Right atrium auricular region (tissue), 2 donors: ENCODE measurements around the gene BSN. TPM values are rescaled to one million over a fixed set of nuclear protein-coding genes. Genes with fewer than 3 reads are reported as not detected.

ENCODE experiments used
- DNase-seq: peaks from one replicate; pipeline ENCODE4 v3.0.0-alpha.2; 2019; ENCODE audit warnings: low spot score
- H3K27ac ChIP-seq, 2 donors: fragments of 200-600 bp; sonication (generic); 1 replicate in 1 of 2; 2 replicates in 1 of 2; pipeline ENCODE4 v1.5.1; 2016 to 2019
- H3K27me3 ChIP-seq, 2 donors: fragments of 200-600 bp; sonication (generic); one replicate each; pipeline versions ENCODE4 v1.5.1 to v1.6.0; 2017 to 2019
- H3K36me3 ChIP-seq: fragments of 200-600 bp; sonication (generic); one replicate; pipeline ENCODE4 v1.5.1; 2016
- H3K4me1 ChIP-seq, 2 donors: fragments of 200-600 bp; sonication (generic); one replicate each; pipeline versions ENCODE4 v1.5.1 to v1.6.0; 2017 to 2019
- H3K4me3 ChIP-seq, 2 donors: fragments of 200-600 bp; sonication (generic); 1 replicate in 1 of 2; 2 replicates in 1 of 2; pipeline ENCODE4 v1.5.1; 2017 to 2019; ENCODE audit warnings: mild to moderate bottlenecking in 1 of 2, moderate library complexity in 1 of 2
- H3K9me3 ChIP-seq, 2 donors: fragments of 200-600 bp; sonication (generic); one replicate each; pipeline ENCODE4 v1.5.1; 2019
- CTCF ChIP-seq, 2 donors: fragments of 200-600 bp; sonication (generic); IDR thresholded peaks; one replicate each; pipeline ENCODE4 v1.5.1; 2019; ENCODE audit warnings: antibody characterized with exemption in 2 of 2
- total RNA-seq, 2 donors: library from RNA; depleted of rRNA; stranded (reverse); fragments of >200 nt; gene quantifications; one replicate each; pipeline ENCODE4 v1.1.0, GENCODE V29; 2016

Gene BSN
- total RNA-seq, 2 donors from 2014 or later, result 0.41 to 0.63 TPM

- no peak for DNase-seq
- no peaks in the 10 kb centered on the region for H3K27me3 ChIP-seq
- no peaks in the 10 kb centered on the region for H3K36me3 ChIP-seq
- no peak for TF ChIP-seq CTCF (IDR thresholded peaks at IDR 0.05)
- no peaks in the 10 kb centered on the region for H3K4me1 ChIP-seq
- H3K9me3 ChIP-seq, result no peaks in the 10 kb centered on the region
- no peak overlapping the region for H3K4me3 ChIP-seq
- no peak overlapping the region for H3K27ac ChIP-seq
Observed at GRCh38 chr3:49641921-49642707, 87.8 kb downstream of the BSN start.

- Histone ChIP-seq H3K27ac (no peak overlapping the region), H3K27me3 (no peaks in the 10 kb centered on the region), H3K4me3 (no peak overlapping the region), H3K4me1 (peaks cover 0 to 6% of the 10 kb centered on the region in 2 donors), H3K36me3 (no peaks in the 10 kb centered on the region), H3K9me3 (no peaks in the 10 kb centered on the region)
- no peak for TF ChIP-seq CTCF (IDR thresholded peaks at IDR 0.05)
- DNase-seq, result no peak
Observed at GRCh38 chr3:49642708-49643145, 88.5 kb downstream of the BSN start.

GRCh38 chr3:49644684-49645083 is 90.4 kb downstream of the BSN start:
- no peak overlapping the region for H3K4me3 ChIP-seq
- no peaks in the 10 kb centered on the region for H3K36me3 ChIP-seq
- H3K27ac ChIP-seq, result no peak overlapping the region
- H3K4me1 ChIP-seq, result peaks cover 0 to 14% of the 10 kb centered on the region in 2 donors
- no peaks in the 10 kb centered on the region for H3K9me3 ChIP-seq
- H3K27me3 ChIP-seq, result no peaks in the 10 kb centered on the region
- TF ChIP-seq CTCF (IDR thresholded peaks at IDR 0.05), result no peak
- DNase-seq, result no peak

- Histone ChIP-seq H3K4me3 (no peak overlapping the region), H3K4me1 (peaks cover 0 to 14% of the 10 kb centered on the region in 2 donors), H3K27ac (no peak overlapping the region), H3K9me3 (no peaks in the 10 kb centered on the region), H3K27me3 (no peaks in the 10 kb centered on the region), H3K36me3 (no peaks in the 10 kb centered on the region)
- no peak for DNase-seq
- no peak for TF ChIP-seq CTCF (IDR thresholded peaks at IDR 0.05)
Observed at GRCh38 chr3:49646236-49646635, 92.0 kb downstream of the BSN start.

GRCh38 chr3:49647741-49648140 is 93.5 kb downstream of the BSN start:
- no peaks in the 10 kb centered on the region for H3K27me3 ChIP-seq
- H3K36me3 ChIP-seq, result no peaks in the 10 kb centered on the region
- TF ChIP-seq CTCF (IDR thresholded peaks at IDR 0.05), result no peak
- H3K4me3 ChIP-seq, result no peak overlapping the region
- H3K4me1 ChIP-seq, result peaks cover 0 to 14% of the 10 kb centered on the region in 2 donors
- H3K27ac ChIP-seq, result peak overlapping the region; percentile 49 to 78
- no peak for DNase-seq
- H3K9me3 ChIP-seq, result no peaks in the 10 kb centered on the region
